ENCODE results near the gene PCDH8. TPM values are rescaled to one million over a fixed set of nuclear protein-coding genes. Genes with fewer than 3 reads are reported as not detected.

The PCDH8 gene
- total RNA-seq (2013; cell fraction: nucleolus; rRNA removed): not detected in 2 replicates
- total RNA-seq (2014; rRNA removed) (0.38 and 0.62 TPM in 2 replicates), total RNA-seq (2014; rRNA removed; fragmentation: Illumina TruSeq; extraction: Trizol) (0.41 and 0.45 TPM in 2 replicates), total RNA-seq (2021) (0.16 and 0.31 TPM in 2 replicates), polyA plus RNA-seq (2011; rRNA removed) (not detected in 2 replicates), polyA plus RNA-seq (2014; fragmentation: Illumina TruSeq; extraction: Trizol) (0.72 and 0.86 TPM in 2 replicates), polyA plus RNA-seq (2014; fragmentation: Nextera tagmentation; extraction: Ambion mirVana) (under 1 TPM; 0.03 to 0.22 TPM), polyA plus RNA-seq (2014; rRNA removed) (0.11 and 0.86 TPM in 2 replicates), polyA plus RNA-seq (2016; fragmentation: Nextera tagmentation; extraction: Ambion mirVana) (under 1 TPM; 0.15 to 0.84 TPM), polyA minus RNA-seq (2011; rRNA and poly(A)+ RNA removed) (not detected in 2 replicates), Bru-seq, nascent RNA (not detected), BruChase-seq, experiment 1, labeled RNA remaining after a 6-hour chase (not detected), BruChase-seq, experiment 2, labeled RNA remaining after a 2-hour chase (not detected)
- polyA plus RNA-seq (2011; ENCODE audit: low read depth): not detected
- polyA plus RNA-seq (2011; cell fraction: cytosol; rRNA removed): not detected in 2 replicates
- polyA plus RNA-seq (2011; cell fraction: nucleus; rRNA removed): 0.15 TPM in 1 of 2 replicates, not detected in the other
- polyA plus RNA-seq (2012): 0.03 TPM in 1 of 2 replicates, not detected in the other
- polyA minus RNA-seq (2011; cell fraction: cytosol; rRNA and poly(A)+ RNA removed): not detected in 2 replicates
- not detected in 2 replicates for polyA minus RNA-seq (2011; cell fraction: nucleus; rRNA and poly(A)+ RNA removed)
- long read RNA-seq, experiment 1: 0 reads
- long read RNA-seq, experiment 2: 0 reads

- SMC1A ChIA-PET (ENCODE audit: uncharacterized antibody, unreplicated experiment): no interaction called here
Measured at GRCh38 chr13:52848455-52849195, at the start of gene PCDH8. Gene PCDH8, minus strand, starts transcription at chr13:52848640. Its CDS starts 204 bp downstream, at chr13:52848436.

More at GRCh38 chr13:52848455-52849195, at the start of gene PCDH8:
- no peak for DNase-seq (ENCODE audit: low read depth, low spot score)
- Histone ChIP-seq H3K9me3 (replicated peaks; ENCODE audit: control insufficient read depth, insufficient read depth, low read length) (peaks cover 27% of the 10 kb centered on the region; the same call in 2 of the 3 replicates), H2AFZ (ENCODE audit: control insufficient read depth, low read depth, low read length) (no peak within 1 kb of the TSS), H3K27ac (ENCODE audit: control insufficient read depth, insufficient read depth) (no peak within 1 kb of the TSS), H3K36me3 (ENCODE audit: control insufficient read depth in 2 of 2, insufficient read depth in 2 of 2, low read length in 1 of 2) (no peaks in the 10 kb centered on the region; a peak in 1 of 4 replicates), H3K27me3 (replicated peaks in 1 of 2; ENCODE audit: control insufficient read depth in 2 of 2, insufficient read depth in 2 of 2, low read length in 1 of 2) (peaks cover 1 to 6% of the 10 kb centered on the region in 2 experiments), H3K79me2 (ENCODE audit: control insufficient read depth, insufficient read depth, low read length) (no peaks in the 10 kb centered on the region), H3K9ac (ENCODE audit: control insufficient read depth, insufficient read depth, low read length) (no peak within 1 kb of the TSS), H3K4me3 (no peak within 1 kb of the TSS), H4K20me1 (ENCODE audit: control insufficient read depth, insufficient read depth) (no peaks in the 10 kb centered on the region), H3K4me1 (ENCODE audit: control insufficient read depth, insufficient read depth, low read length) (peaks cover 20% of the 10 kb centered on the region), H3K4me2 (ENCODE audit: control insufficient read depth, insufficient read depth) (no peak within 1 kb of the TSS)
- BruUV-seq (replicated peaks): no TSS peak
- 58% methylated on average over 41 of the region's 41 CpGs for WGBS (ENCODE audit: insufficient coverage, insufficient replicate concordance, low lambda C conversion rate, missing lambda C conversion rate)
- no peak for TF ChIP-seq CHD1 (IDR thresholded peaks at IDR 0.05; ENCODE audit: low read depth, low read length)
- no peak for FAIRE-seq
- CTCF ChIA-PET: no interaction called here
- in situ Hi-C loops (cut with MboI) (no loop called here), intact Hi-C loops (cut with micrococcal nuclease; ENCODE audit: unreplicated experiment) (no loop called here)
- ATAC-seq: no peak
- POLR2A ChIA-PET: no interaction called here
- RAD21 ChIA-PET (ENCODE audit: unreplicated experiment): no interaction called here

Data from GM12878 (cell line).